ENCODE data around the gene SPECC1. TPM values are rescaled to one million over a fixed set of nuclear protein-coding genes. Genes with fewer than 3 reads are reported as not detected.

The SPECC1 gene
- total RNA-seq, 1 experiment from 2014 or later, result 46.4 TPM

DNA sequence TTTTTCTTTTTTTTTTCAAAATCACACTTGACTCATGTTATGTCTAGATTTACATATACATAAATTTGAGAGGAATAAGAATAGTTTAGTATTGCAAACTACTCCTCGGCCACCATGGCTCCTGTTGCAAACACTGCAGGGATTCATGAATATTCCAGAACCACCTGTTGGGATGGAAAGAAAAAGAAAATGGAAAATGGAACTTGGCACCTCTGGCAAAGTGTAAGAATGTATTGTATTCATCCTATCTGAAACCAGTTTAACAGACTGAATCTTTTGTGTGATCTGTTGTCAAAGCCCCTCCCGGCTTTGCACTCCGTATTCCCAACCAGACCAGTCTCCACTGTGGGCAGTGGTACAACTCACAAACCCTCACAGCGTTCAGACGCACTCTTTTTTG is 124.4 kb downstream of the SPECC1 start:
- BruUV-seq (replicated peaks), result no TSS peak
- ATAC-seq, result no peak
- H4K20me1 ChIP-seq (ENCODE audit: low read length), result no peaks in the 10 kb centered on the region
- no peaks in the 10 kb centered on the region for H3K9me3 ChIP-seq (ENCODE audit: low read length)
- H3K4me2 ChIP-seq (ENCODE audit: low read length), result no peak overlapping the region
- H3K9me2 ChIP-seq (replicated peaks; ENCODE audit: low read length), result no peaks in the 10 kb centered on the region
- no peak overlapping the region for H2AFZ ChIP-seq (ENCODE audit: low read length)
- no peak overlapping the region for H3K4me3 ChIP-seq (ENCODE audit: low read length)
- H3K36me3 ChIP-seq (ENCODE audit: low read depth, low read length), result no peaks in the 10 kb centered on the region
- intact Hi-C loops (cut with micrococcal nuclease), result no loop called here
- DNase-seq, result no peak
- H3K79me2 ChIP-seq (ENCODE audit: low read length), result no peaks in the 10 kb centered on the region
- H3K9ac ChIP-seq (ENCODE audit: low read length), result no peak overlapping the region
- CTCF ChIA-PET, result no interaction called here
- H3F3A ChIP-seq (ENCODE audit: low read length, unreplicated experiment), result no peaks in the 10 kb centered on the region
- H3K27ac ChIP-seq (ENCODE audit: low read length), result no peak overlapping the region
- H3K4me1 ChIP-seq (ENCODE audit: insufficient read depth, low read length), result 0 out of 2 replicates have a peak, but pooled peaks cover under 1% of the 10 kb centered on the region
- POLR2A ChIA-PET (ENCODE audit: unreplicated experiment), result no interaction called here
- no peaks in the 10 kb centered on the region for H3K27me3 ChIP-seq (ENCODE audit: low read length)
- TF ChIP-seq EZH2phosphoT487 (IDR thresholded peaks at IDR 0.05; ENCODE audit: borderline replicate concordance, low read length) (no peak), EZH2 (IDR thresholded peaks at IDR 0.05; ENCODE audit: low read length, unreplicated experiment) (no peak)
- TF ChIP-seq, protein P1, sequence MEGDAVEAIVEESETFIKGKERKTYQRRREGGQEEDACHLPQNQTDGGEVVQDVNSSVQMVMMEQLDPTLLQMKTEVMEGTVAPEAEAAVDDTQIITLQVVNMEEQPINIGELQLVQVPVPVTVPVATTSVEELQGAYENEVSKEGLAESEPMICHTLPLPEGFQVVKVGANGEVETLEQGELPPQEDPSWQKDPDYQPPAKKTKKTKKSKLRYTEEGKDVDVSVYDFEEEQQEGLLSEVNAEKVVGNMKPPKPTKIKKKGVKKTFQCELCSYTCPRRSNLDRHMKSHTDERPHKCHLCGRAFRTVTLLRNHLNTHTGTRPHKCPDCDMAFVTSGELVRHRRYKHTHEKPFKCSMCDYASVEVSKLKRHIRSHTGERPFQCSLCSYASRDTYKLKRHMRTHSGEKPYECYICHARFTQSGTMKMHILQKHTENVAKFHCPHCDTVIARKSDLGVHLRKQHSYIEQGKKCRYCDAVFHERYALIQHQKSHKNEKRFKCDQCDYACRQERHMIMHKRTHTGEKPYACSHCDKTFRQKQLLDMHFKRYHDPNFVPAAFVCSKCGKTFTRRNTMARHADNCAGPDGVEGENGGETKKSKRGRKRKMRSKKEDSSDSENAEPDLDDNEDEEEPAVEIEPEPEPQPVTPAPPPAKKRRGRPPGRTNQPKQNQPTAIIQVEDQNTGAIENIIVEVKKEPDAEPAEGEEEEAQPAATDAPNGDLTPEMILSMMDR (conservative IDR thresholded peaks at IDR 0.05; ENCODE audit: low read depth, low read length), result no peak

DNA sequence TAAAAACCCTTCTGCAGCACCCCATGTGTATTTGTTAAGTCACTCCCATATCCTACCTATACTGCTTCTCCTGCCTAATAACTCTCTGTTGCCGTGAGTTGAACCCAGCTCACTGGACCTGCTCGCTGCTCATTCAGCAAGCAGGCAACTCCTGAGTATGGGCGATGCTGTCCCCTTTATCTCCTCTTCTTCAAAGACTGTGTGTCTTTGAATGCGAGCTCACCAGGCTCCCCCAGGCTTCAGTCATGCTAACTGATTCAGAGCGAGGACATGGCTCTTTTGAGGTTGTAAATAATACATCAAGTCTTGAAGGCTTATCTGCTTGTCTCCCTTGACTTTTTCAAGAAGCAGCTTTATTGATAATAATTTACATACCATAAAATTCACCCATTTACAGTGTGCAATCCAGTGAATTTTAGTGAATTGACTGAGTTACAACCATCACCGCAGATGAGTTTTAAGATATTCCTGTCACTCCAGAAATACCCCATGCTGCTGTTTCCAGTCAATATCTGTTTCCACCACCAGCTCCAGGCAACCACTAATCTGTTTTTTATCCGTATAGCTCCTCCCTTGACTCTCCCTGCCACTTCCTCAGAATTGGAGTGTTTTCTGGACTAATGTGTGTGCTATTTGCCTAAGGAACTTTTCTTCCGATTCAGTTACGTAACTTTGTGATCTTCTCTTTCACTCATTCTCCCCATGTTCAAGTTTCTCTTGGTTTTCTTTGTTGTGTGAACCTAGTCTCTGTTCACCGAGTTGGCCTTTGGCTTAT is 132.2 kb downstream of the SPECC1 start:
- Histone ChIP-seq H2AFZ (ENCODE audit: low read length) (no peak overlapping the region), H3K4me3 (ENCODE audit: low read length) (no peak overlapping the region), H3K9me3 (ENCODE audit: low read length) (no peaks in the 10 kb centered on the region), H3K27me3 (ENCODE audit: low read length) (no peaks in the 10 kb centered on the region), H3K36me3 (ENCODE audit: low read depth, low read length) (no peaks in the 10 kb centered on the region), H3K4me1 (ENCODE audit: insufficient read depth, low read length) (no peaks in the 10 kb centered on the region), H3F3A (ENCODE audit: low read length, unreplicated experiment) (no peaks in the 10 kb centered on the region), H3K79me2 (ENCODE audit: low read length) (no peaks in the 10 kb centered on the region), H3K9ac (ENCODE audit: low read length) (no peak overlapping the region), H4K20me1 (ENCODE audit: low read length) (no peaks in the 10 kb centered on the region), H3K27ac (ENCODE audit: low read length) (no peak overlapping the region), H3K9me2 (replicated peaks; ENCODE audit: low read length) (no peaks in the 10 kb centered on the region), H3K4me2 (ENCODE audit: low read length) (no peak overlapping the region)
- ATAC-seq (no peak), DNase-seq (no peak)
- BruUV-seq (replicated peaks), result no TSS peak
- intact Hi-C loops (cut with micrococcal nuclease), result no loop called here
- TF ChIP-seq EZH2 (IDR thresholded peaks at IDR 0.05; ENCODE audit: low read length, unreplicated experiment), result no peak
- no peak for TF ChIP-seq EZH2phosphoT487 (IDR thresholded peaks at IDR 0.05; ENCODE audit: borderline replicate concordance, low read length)
- TF ChIP-seq, protein P1 (conservative IDR thresholded peaks at IDR 0.05; ENCODE audit: low read depth, low read length), result no peak
- ChIA-PET CTCF (interaction anchor here (0.8 kb wide), 1 partner anchor 180 kb away, joined by 3 read pairs; no protein-coding TSS in a partner anchor), POLR2A (ENCODE audit: unreplicated experiment) (no interaction called here)

DNA sequence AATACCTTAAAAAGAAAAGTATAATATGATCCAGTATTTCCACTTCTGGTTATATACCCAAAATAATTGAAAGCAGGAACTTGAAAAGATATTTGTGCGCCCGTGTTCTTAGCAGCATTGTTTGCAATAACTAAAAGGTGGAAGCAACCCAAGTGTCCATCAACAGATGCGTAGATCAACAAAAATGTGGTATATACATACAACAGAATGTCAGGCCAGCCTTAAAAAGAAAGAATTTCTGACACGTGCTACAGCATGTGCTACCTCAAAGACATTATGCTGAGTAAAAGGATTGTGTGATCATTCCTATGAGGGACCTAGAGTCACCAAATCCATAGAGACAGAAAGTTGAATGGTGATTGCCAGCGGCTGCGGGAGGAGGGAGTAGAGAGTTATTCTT is 133.1 kb downstream of the SPECC1 start:
- H3K9ac ChIP-seq (ENCODE audit: low read length), result no peak overlapping the region
- no peak for DNase-seq
- BruUV-seq (replicated peaks), result no TSS peak
- H3K9me2 ChIP-seq (replicated peaks; ENCODE audit: low read length), result no peaks in the 10 kb centered on the region
- no peak overlapping the region for H3K4me2 ChIP-seq (ENCODE audit: low read length)
- H3K79me2 ChIP-seq (ENCODE audit: low read length), result no peaks in the 10 kb centered on the region
- no peak overlapping the region for H3K27ac ChIP-seq (ENCODE audit: low read length)
- no peaks in the 10 kb centered on the region for H3K36me3 ChIP-seq (ENCODE audit: low read depth, low read length)
- H3K27me3 ChIP-seq (ENCODE audit: low read length), result no peaks in the 10 kb centered on the region
- POLR2A ChIA-PET (ENCODE audit: unreplicated experiment), result no interaction called here
- no peak for ATAC-seq
- H3K4me3 ChIP-seq (ENCODE audit: low read length), result no peak overlapping the region
- no peaks in the 10 kb centered on the region for H3K4me1 ChIP-seq (ENCODE audit: insufficient read depth, low read length)
- no peak overlapping the region for H2AFZ ChIP-seq (ENCODE audit: low read length)
- TF ChIP-seq EZH2 (IDR thresholded peaks at IDR 0.05; ENCODE audit: low read length, unreplicated experiment) (no peak), EZH2phosphoT487 (IDR thresholded peaks at IDR 0.05; ENCODE audit: borderline replicate concordance, low read length) (no peak)
- TF ChIP-seq, protein P1 (conservative IDR thresholded peaks at IDR 0.05; ENCODE audit: low read depth, low read length), result no peak
- intact Hi-C loops (cut with micrococcal nuclease), result no loop called here
- no peaks in the 10 kb centered on the region for H4K20me1 ChIP-seq (ENCODE audit: low read length)
- no peaks in the 10 kb centered on the region for H3K9me3 ChIP-seq (ENCODE audit: low read length)
- CTCF ChIA-PET, result interaction anchor here (0.8 kb wide), 1 partner anchor 179 kb away, joined by 3 read pairs; no protein-coding TSS in a partner anchor
- no peaks in the 10 kb centered on the region for H3F3A ChIP-seq (ENCODE audit: low read length, unreplicated experiment)

All from PC-3 (cell line).